Measurements from ENCODE around the gene GNAQ.
A peak's percentile ranks its signal among the peaks of the same experiment; 100 is the strongest.
"Not testable (repeated sequence)": the region's sequence is repeated elsewhere in the genome, so short reads cannot be mapped to it uniquely, and the experiment has no call there.

The GNAQ gene

GRCh38 chr9:77763566-77763965 lies 268.0 kb downstream of the GNAQ start:
- DNase-seq: no peak

GRCh38 chr9:77760919-77761318 lies 270.7 kb downstream of the GNAQ start:
- DNase-seq: not testable (repeated sequence)

- DNase-seq: no peak
Observed at GRCh38 chr9:77759391-77759790, 272.2 kb downstream of the GNAQ start.

GRCh38 chr9:77756449-77756848 lies 275.2 kb downstream of the GNAQ start:
- no peak for DNase-seq

GRCh38 chr9:77753180-77753579 lies 278.4 kb downstream of the GNAQ start:
- DNase-seq: no peak

- DNase-seq: no peak
Observed at GRCh38 chr9:77752554-77752953, 279.1 kb downstream of the GNAQ start.

- DNase-seq: peak; percentile 42 to 67
Observed at GRCh38 chr9:77751341-77752091, 280.1 kb downstream of the GNAQ start.

GRCh38 chr9:77750981-77751340 lies 280.6 kb downstream of the GNAQ start:
- no peak for DNase-seq

- peak in 1 of 2 experiments; percentile 16 for DNase-seq
Observed at GRCh38 chr9:77750284-77750683, 281.3 kb downstream of the GNAQ start.

- no peak for DNase-seq
Observed at GRCh38 chr9:77748214-77748772, 283.3 kb downstream of the GNAQ start.

GRCh38 chr9:77747163-77747562 lies 284.4 kb downstream of the GNAQ start:
- DNase-seq: no peak

GRCh38 chr9:77744841-77745430 lies 286.7 kb downstream of the GNAQ start:
- no peak for DNase-seq

- DNase-seq: no peak
Observed at GRCh38 chr9:77743386-77743785, 288.2 kb downstream of the GNAQ start.

- no peak for DNase-seq
Observed at GRCh38 chr9:77738932-77739331, 292.7 kb downstream of the GNAQ start.

GRCh38 chr9:77735494-77735893 lies 296.1 kb downstream of the GNAQ start:
- no peak for DNase-seq

- DNase-seq: no peak
Observed at GRCh38 chr9:77731930-77732329, 299.7 kb downstream of the GNAQ start.

GRCh38 chr9:77731008-77731698 lies 300.5 kb downstream of the GNAQ start:
- no peak for DNase-seq

GRCh38 chr9:77729177-77729576 lies 302.4 kb downstream of the GNAQ start:
- no peak for DNase-seq

GRCh38 chr9:77726814-77727213 lies 304.8 kb downstream of the GNAQ start:
- no peak for DNase-seq

GRCh38 chr9:77726289-77726688 lies 305.3 kb downstream of the GNAQ start:
- no peak for DNase-seq

GRCh38 chr9:77725820-77726219 lies 305.8 kb downstream of the GNAQ start:
- no peak for DNase-seq

GRCh38 chr9:77725046-77725694 lies 306.4 kb downstream of the GNAQ start:
- DNase-seq: no peak

- not testable (repeated sequence) for DNase-seq
Observed at GRCh38 chr9:77721156-77721555, 310.5 kb downstream of the GNAQ start.

Measured in SW 1271 (cell line).